GM18505 (cell line): Measurements from ENCODE around the gene LOXL3.
"Not testable (repeated sequence)": the region's sequence is repeated elsewhere in the genome, so short reads cannot be mapped to it uniquely, and the experiment has no call there.

Source experiments
- ATAC-seq: cut with Tn5 transposase; IDR thresholded peaks from one replicate; pipeline ENCODE4 v1.9.1; 2021; ENCODE audit not compliant: unreplicated experiment
- POLR2A ChIP-seq: IDR thresholded peaks from 4 replicates; pipeline ENCODE4 v1.6.1; 2011; ENCODE audit warnings: borderline replicate concordance; ENCODE audit not compliant: insufficient read depth, insufficient read length; ENCODE audit errors: extremely low read depth

Gene LOXL3

DNA sequence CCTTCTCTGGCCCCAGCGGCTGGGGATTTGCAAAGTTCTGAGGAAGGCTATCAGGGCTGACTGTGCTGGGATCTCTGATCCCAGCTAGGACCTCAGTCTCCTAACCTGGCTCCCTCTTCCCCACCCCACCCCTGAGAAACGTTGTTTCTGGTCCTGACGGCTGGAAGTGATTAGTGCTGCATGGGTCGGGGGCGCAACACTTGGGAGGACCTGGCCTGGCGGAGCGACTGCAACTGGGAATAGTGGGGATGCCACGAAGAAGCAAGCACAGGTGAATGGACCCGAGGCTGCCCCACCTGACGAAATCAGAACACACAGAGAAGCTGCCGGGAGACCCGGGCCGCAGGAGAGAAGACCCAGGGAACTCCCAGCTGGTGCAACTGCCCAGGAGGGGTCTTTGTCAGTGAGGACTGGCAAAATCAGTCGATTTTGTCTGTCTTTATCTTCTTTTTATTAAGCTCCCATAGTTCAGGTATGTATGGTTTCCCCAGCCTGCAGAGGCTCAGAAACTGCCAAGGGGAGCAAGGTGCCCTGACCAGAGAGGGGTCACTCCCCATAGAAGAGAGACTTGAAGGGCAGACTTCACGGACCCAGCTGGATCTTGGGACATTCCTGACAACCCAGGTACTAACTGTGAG lies 53.7 kb downstream of the LOXL3 start:
- ATAC-seq, result no peak
- no peak for TF ChIP-seq POLR2A

DNA sequence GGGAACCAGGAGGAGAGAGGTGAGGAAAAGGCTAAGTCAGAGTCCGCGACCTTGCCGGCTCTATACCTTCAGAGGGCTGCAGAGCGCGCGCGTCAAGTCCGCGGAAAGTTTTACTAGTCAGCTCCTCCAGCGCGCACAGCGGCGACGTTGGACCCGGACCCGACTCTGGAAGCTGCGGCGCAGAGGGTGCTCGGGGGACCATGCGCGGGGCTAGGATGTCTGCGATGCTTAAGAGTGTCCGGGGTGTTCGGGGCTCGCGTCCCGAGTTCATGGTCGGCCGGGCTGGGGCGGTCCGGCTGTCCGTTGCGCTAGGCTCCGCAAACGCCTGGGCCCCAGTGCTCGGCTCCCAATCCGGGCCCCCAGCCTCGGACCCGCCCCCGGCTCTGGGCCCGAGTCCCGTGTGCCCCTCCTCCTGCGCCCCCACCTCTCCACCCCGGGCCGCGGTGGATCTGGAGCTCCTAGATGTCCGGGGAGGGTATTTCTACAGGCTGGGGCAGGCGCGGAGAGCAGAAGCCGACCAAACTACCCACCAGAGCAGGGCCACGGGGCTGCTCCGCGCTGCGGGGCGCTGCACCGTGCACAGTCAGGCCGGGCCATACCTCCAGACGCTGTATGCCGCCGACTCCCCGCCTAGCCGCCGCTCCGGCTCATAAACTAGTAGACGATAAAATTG lies 54.3 kb downstream of the LOXL3 start, which contains the start of gene LBX2:
Gene LBX2 (minus strand): TSS at position 337 of the 673 bp plus-strand sequence. CDS start 66 bp downstream, at position 271.
- TF ChIP-seq POLR2A, result no peak
- no peak for ATAC-seq

GRCh38 chr2:74498500-74499266 lies 55.1 kb downstream of the LOXL3 start:
- no peak for TF ChIP-seq POLR2A
- no peak for ATAC-seq

DNA sequence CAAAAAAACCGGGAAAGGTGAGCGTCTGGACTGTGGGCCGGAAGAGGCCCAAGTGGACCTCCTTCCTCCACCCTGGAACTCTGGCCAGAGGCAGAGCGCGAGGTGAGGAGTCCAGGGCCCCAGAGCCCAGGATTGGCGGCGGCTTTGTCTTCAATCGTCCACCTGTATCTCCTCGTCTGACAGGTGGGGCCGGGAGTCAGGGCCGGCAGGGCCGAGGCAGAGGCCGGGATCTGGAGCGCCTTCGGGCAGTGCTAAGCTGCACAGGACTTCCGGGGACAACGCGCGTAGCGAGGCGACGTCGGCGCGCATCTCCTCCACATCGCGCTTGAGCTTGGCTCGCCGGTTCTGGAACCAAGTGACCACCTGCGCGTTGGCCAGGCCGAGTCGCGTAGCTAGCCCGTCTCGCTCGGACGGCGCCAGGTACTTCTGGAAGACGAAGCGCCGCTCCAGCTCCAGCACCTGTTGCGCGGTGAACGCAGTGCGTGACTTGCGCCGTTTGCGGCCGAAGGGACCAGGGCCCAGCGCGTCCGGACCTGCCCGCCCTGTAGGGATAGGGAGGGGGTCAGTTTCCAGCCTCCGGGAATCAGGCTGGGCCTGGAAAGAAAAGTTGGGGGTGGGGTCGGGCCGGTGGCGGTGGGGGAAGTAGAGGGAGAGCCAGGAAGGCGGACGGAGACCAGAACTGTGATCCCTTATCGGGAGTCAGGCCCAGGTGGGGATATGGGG lies 55.8 kb downstream of the LOXL3 start:
- TF ChIP-seq POLR2A, result peak; percentile 49
- ATAC-seq, result no peak

DNA sequence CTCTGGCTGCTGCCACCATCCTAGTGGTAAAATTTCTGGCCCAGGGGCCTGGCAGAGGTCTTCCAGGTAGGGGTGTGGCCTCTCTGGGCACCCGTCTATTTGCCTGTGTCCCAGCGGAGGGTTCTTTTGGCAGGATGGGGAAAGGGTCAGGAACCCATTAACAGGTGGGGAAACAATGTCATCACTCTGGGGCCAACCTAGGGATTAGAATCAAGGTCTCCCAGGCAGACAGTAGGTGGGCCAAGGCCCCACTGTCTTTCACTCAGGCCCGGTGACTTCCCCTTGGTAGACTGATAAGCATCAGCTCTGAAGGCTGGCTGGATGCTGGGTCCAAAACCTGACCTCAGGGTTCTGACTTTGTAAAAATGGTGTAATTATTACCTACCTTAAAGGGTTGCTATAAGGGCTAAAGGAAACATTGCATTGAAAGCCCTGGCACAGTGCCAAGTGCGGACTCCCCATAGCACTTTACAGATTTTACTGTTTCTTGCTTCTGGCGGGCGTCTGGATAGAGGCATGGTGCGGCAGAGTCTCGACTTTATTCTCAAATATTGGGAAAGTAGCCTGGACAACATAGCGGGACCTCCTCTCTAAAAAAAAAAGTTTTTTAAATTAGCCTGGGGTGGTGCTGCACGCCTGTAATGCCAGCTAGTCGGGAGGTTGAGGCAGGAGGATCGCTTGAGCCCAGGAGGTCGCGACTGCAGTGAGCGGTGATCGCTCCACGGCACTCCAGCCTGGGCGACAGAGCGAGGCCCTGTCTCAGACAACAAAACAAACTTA lies 56.6 kb downstream of the LOXL3 start:
- no peak for ATAC-seq
- TF ChIP-seq POLR2A, result no peak

- ATAC-seq, result no peak
- TF ChIP-seq POLR2A, result no peak
Measured at GRCh38 chr2:74495440-74495839, 58.3 kb downstream of the LOXL3 start.

GRCh38 chr2:74493546-74493945 lies 60.2 kb downstream of the LOXL3 start:
- ATAC-seq, result no peak
- TF ChIP-seq POLR2A, result no peak

DNA sequence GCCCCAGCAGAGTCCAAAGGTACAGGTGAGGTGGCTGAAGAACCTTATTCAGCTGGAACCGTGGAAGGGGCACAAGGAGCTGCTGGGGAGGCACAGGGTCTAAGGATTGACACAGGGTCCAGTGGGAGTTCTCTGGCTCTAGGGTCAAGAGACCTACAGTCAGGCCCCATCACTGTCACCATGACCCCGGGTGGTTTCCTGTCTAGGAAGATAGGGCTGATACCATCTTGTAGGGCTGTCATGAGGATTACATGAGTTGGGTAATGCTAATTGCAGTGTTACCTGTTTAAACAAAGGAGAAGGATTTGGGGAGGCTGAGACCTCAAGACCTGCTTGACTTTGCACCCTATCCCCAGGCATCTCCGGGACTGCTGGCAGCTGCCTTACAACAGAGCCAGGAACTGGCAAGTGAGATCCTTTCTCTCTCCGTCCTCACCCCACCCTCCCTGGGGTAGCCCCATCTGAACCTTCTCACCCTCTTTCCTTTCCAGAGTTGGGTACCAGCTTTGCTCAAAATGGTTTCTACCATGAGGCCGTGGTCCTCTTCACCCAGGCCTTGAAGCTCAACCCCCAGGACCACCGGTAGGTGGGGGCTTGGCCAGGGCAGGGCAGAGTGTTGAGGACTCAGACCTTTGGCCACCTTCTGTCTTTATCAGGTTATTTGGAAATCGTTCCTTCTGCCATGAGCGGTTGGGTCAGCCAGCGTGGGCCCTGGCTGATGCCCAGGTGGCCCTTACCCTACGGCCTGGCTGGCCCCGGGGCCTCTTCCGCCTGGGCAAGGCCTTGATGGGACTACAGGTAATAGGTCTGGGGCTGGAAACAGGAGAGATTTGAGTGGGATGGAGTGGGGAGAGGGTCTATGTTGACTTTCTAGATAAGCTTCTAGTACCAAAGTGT lies 61.8 kb downstream of the LOXL3 start:
- ATAC-seq, result no peak

GRCh38 chr2:74489906-74490305 lies 63.8 kb downstream of the LOXL3 start:
- ATAC-seq, result no peak
- no peak for TF ChIP-seq POLR2A

More for the DNA sequence above, 61.8 kb downstream of the LOXL3 start:
- TF ChIP-seq POLR2A, result no peak

- no peak for TF ChIP-seq POLR2A
- no peak for ATAC-seq
Measured at GRCh38 chr2:74488643-74489481, 64.9 kb downstream of the LOXL3 start.

GRCh38 chr2:74486141-74486540 lies 67.6 kb downstream of the LOXL3 start:
- TF ChIP-seq POLR2A, result no peak
- no peak for ATAC-seq

- ATAC-seq, result not testable (repeated sequence)
Measured at GRCh38 chr2:74483675-74484164, 70.0 kb downstream of the LOXL3 start.
